Smooth muscle cell (in vitro differentiated cells): ENCODE measurements around the gene NXT1. TPM values are rescaled to one million over a fixed set of nuclear protein-coding genes. Genes with fewer than 3 reads are reported as not detected.

Source experiments
- DNase-seq: peaks from one replicate; lab custom pipeline; 2025; ENCODE audit not compliant: unreplicated experiment; lab: John Stamatoyannopoulos, UW
- H2AFZ ChIP-seq: fragments of 200-600 bp; sonication (generic); 2 replicates; pipeline ENCODE4 v1.6.0; 2016; ENCODE audit warnings: antibody characterized with exemption, low read depth, mild to moderate bottlenecking
- H3F3A ChIP-seq: fragments of 200-600 bp; sonication (generic); 2 replicates; pipeline ENCODE4 v1.6.0; 2017; ENCODE audit warnings: antibody characterized with exemption, low read depth
- H3K27ac ChIP-seq: fragments of 200-600 bp; sonication (generic); 2 replicates; pipeline ENCODE4 v1.5.1; 2016; ENCODE audit warnings: low read depth, mild to moderate bottlenecking
- H3K27me3 ChIP-seq: fragments of 200-600 bp; sonication (generic); 2 replicates; pipeline ENCODE4 v1.6.1; 2016; ENCODE audit warnings: low read depth, mild to moderate bottlenecking
- H3K36me3 ChIP-seq: fragments of 200-600 bp; sonication (generic); 2 replicates; pipeline ENCODE4 v1.5.1; 2016; ENCODE audit warnings: low read depth
- H3K4me1 ChIP-seq: fragments of 200-600 bp; sonication (generic); 2 replicates; pipeline ENCODE4 v1.5.1; 2016; ENCODE audit warnings: low read depth
- H3K4me2 ChIP-seq: fragments of 200-600 bp; sonication (generic); 2 replicates; pipeline ENCODE4 v1.6.0; 2016; ENCODE audit warnings: mild to moderate bottlenecking
- H3K4me3 ChIP-seq: fragments of 200-600 bp; sonication (generic); 2 replicates; pipeline ENCODE4 v1.5.1; 2016; ENCODE audit warnings: mild to moderate bottlenecking
- H3K79me2 ChIP-seq: fragments of 200-600 bp; sonication (generic); 2 replicates; pipeline ENCODE4 v1.6.0; 2016; ENCODE audit warnings: low read depth, mild to moderate bottlenecking
- H3K9ac ChIP-seq: fragments of 200-600 bp; sonication (generic); 2 replicates; pipeline ENCODE4 v1.6.0; 2016; ENCODE audit warnings: low read depth
- H3K9me3 ChIP-seq: fragments of 200-600 bp; sonication (generic); replicated peaks from 2 replicates; pipeline ENCODE4 v1.5.1; 2016; ENCODE audit warnings: low read depth
- H4K20me1 ChIP-seq: fragments of 200-600 bp; sonication (generic); 2 replicates; pipeline ENCODE4 v1.6.0; 2016; ENCODE audit warnings: low read depth
- CTCF ChIP-seq: fragments of 200-600 bp; sonication (generic); IDR thresholded peaks from 2 replicates; pipeline ENCODE4 v1.5.1; 2017; ENCODE audit warnings: borderline replicate concordance, mild to moderate bottlenecking, antibody characterized with exemption; ENCODE audit not compliant: insufficient read depth, poor library complexity, severe bottlenecking
- WGBS: methylation state at CpG from one replicate; pipeline ENCODE4 v1.1.7; 2016; ENCODE audit warnings: low lambda C conversion rate; 5-methylcytosine and 5-hydroxymethylcytosine counted together
- polyA plus RNA-seq: library from polyadenylated mRNA; unstranded; fragments of >200 nt; fragmentation: Nextera tagmentation; extraction: Ambion mirVana; gene quantifications from 2 replicates; pipeline ENCODE4 v1.2.1, GENCODE V29; 2016
- total RNA-seq: library from RNA; depleted of rRNA; stranded (reverse); fragments of >200 nt; gene quantifications from 2 replicates; pipeline ENCODE4 v1.2.3, GENCODE V29; 2014

NXT1 gene
- total and polyA plus RNA-seq, 2 experiments from 2014 or later = 45.3 to 49.6 TPM

GRCh38 chr20:23369072-23369823 lies 18.7 kb downstream of the NXT1 start:
- H3K79me2 ChIP-seq = peaks cover 43% of the 10 kb centered on the region
- H3F3A ChIP-seq = no peaks in the 10 kb centered on the region
- H4K20me1 ChIP-seq = peaks cover 55% of the 10 kb centered on the region
- H3K4me1 ChIP-seq = peaks cover 5% of the 10 kb centered on the region
- H3K9ac ChIP-seq = no peak overlapping the region
- DNase-seq = no peak
- no peaks in the 10 kb centered on the region for H3K27me3 ChIP-seq
- 95% methylated on average over 14 of the region's 14 CpGs for WGBS
- no peak overlapping the region for H3K4me2 ChIP-seq
- peaks cover 11% of the 10 kb centered on the region for H3K36me3 ChIP-seq
- H3K4me3 ChIP-seq = no peak overlapping the region
- H3K27ac ChIP-seq = peak overlapping the region; percentile 26
- TF ChIP-seq CTCF = no peak
- H3K9me3 ChIP-seq = no peaks in the 10 kb centered on the region
- H2AFZ ChIP-seq = no peak overlapping the region

GRCh38 chr20:23370274-23370673 lies 19.7 kb downstream of the NXT1 start:
- no peak for TF ChIP-seq CTCF
- Histone ChIP-seq H3K9me3 (no peaks in the 10 kb centered on the region), H3F3A (no peaks in the 10 kb centered on the region), H3K9ac (no peak overlapping the region), H3K79me2 (peaks cover 37% of the 10 kb centered on the region), H3K4me3 (no peak overlapping the region), H3K4me2 (no peak overlapping the region), H3K36me3 (peaks cover 11% of the 10 kb centered on the region), H3K27ac (no peak overlapping the region), H3K4me1 (peaks cover 5% of the 10 kb centered on the region), H2AFZ (no peak overlapping the region), H4K20me1 (peaks cover 48% of the 10 kb centered on the region), H3K27me3 (no peaks in the 10 kb centered on the region)
- DNase-seq = no peak
- WGBS = 97% methylated on average over 5 of the region's 5 CpGs

- no peak for DNase-seq
- no peak overlapping the region for H2AFZ ChIP-seq
- H3K36me3 ChIP-seq = peaks cover 11% of the 10 kb centered on the region
- no peaks in the 10 kb centered on the region for H3K9me3 ChIP-seq
- no peaks in the 10 kb centered on the region for H3F3A ChIP-seq
- no peak for TF ChIP-seq CTCF
- H3K27me3 ChIP-seq = no peaks in the 10 kb centered on the region
- H3K79me2 ChIP-seq = peaks cover 31% of the 10 kb centered on the region
- H3K27ac ChIP-seq = no peak overlapping the region
- H3K4me2 ChIP-seq = no peak overlapping the region
- peaks cover 5% of the 10 kb centered on the region for H3K4me1 ChIP-seq
- 80% methylated on average over 3 of the region's 3 CpGs for WGBS
- no peak overlapping the region for H3K4me3 ChIP-seq
- peaks cover 42% of the 10 kb centered on the region for H4K20me1 ChIP-seq
- no peak overlapping the region for H3K9ac ChIP-seq
Measured at GRCh38 chr20:23370873-23371272, 20.3 kb downstream of the NXT1 start.

GRCh38 chr20:23371496-23371895 lies 20.9 kb downstream of the NXT1 start:
- H3K36me3 ChIP-seq = peaks cover 11% of the 10 kb centered on the region
- no peak overlapping the region for H3K4me3 ChIP-seq
- no peaks in the 10 kb centered on the region for H3K9me3 ChIP-seq

More at GRCh38 chr20:23371496-23371895, 20.9 kb downstream of the NXT1 start:
- H3F3A ChIP-seq = no peaks in the 10 kb centered on the region
- TF ChIP-seq CTCF = no peak
- H3K4me1 ChIP-seq = peaks cover 2% of the 10 kb centered on the region
- H3K4me2 ChIP-seq = no peak overlapping the region
- no peak for DNase-seq
- no peak overlapping the region for H3K9ac ChIP-seq
- H3K27ac ChIP-seq = no peak overlapping the region
- H3K27me3 ChIP-seq = no peaks in the 10 kb centered on the region
- peaks cover 36% of the 10 kb centered on the region for H4K20me1 ChIP-seq
- no peak overlapping the region for H2AFZ ChIP-seq
- H3K79me2 ChIP-seq = peaks cover 25% of the 10 kb centered on the region
- WGBS = 94% methylated on average over 4 of the region's 4 CpGs
